K562 (cell line): ENCODE measurements around the gene SEC63. TPM values are rescaled to one million over a fixed set of nuclear protein-coding genes. Genes with fewer than 3 reads are reported as not detected.
A peak's percentile ranks its signal among the peaks of the same experiment; 100 is the strongest.

Experiments used
- ARID1B ChIP-seq: fragments of 450-650 bp; IDR thresholded peaks from 2 replicates; pipeline ENCODE4 v1.6.1; 2016; ENCODE audit warnings: antibody characterized with exemption, mild to moderate bottlenecking, inconsistent platforms
- CBX3 ChIP-seq, 2 experiments: IDR thresholded peaks; 1 replicate in 1 of 2; 2 replicates in 1 of 2; pipeline ENCODE4 v1.6.1; 2012; ENCODE audit warnings: inconsistent platforms in 2 of 2, low read length in 2 of 2, borderline replicate concordance in 1 of 2, control low read depth in 1 of 2
- CLOCK ChIP-seq: fragments of 250-450 bp; sonication (Bioruptor Pico); IDR thresholded peaks from 2 replicates; pipeline ENCODE4 v1.4.0; 2020; ENCODE audit warnings: mild to moderate bottlenecking, moderate library complexity, borderline replicate concordance
- EP300 ChIP-seq: IDR thresholded peaks from 2 replicates; pipeline ENCODE4 v1.6.1; 2012; ENCODE audit warnings: low read length, improper control_type of control experiment
- GABPB1 ChIP-seq: sonication (generic); formaldehyde crosslinking; IDR thresholded peaks from 2 replicates; pipeline ENCODE4 v1.8.0; 2022; ENCODE audit warnings: mild to moderate bottlenecking, missing genetic modification reagents
- HNRNPK ChIP-seq: fragments of 200-400 bp; formaldehyde crosslinking; IDR thresholded peaks from one replicate; pipeline ENCODE4 v1.6.1; 2018; ENCODE audit warnings: mild to moderate bottlenecking, low read depth, low read length; ENCODE audit not compliant: poor library complexity, severe bottlenecking
- HNRNPUL1 ChIP-seq: fragments of 200-400 bp; formaldehyde crosslinking; IDR thresholded peaks from 2 replicates; pipeline ENCODE4 v1.6.1; 2017; ENCODE audit warnings: low read length
- IFI16 ChIP-seq: fragments of 250-450 bp; sonication (Bioruptor Pico); IDR thresholded peaks from 2 replicates; pipeline ENCODE4 v2.1.2; 2022; ENCODE audit warnings: mild to moderate bottlenecking, inconsistent platforms
- MAX ChIP-seq: sonication (generic); formaldehyde crosslinking; IDR thresholded peaks from 2 replicates; pipeline ENCODE4 v1.9.0; 2022; ENCODE audit warnings: mild to moderate bottlenecking, missing genetic modification reagents
- MCM5 ChIP-seq: fragments of 450-650 bp; IDR thresholded peaks from 2 replicates; pipeline ENCODE4 v1.6.1; 2016; ENCODE audit warnings: low read depth
- MTA3 ChIP-seq: fragments of 450-650 bp; formaldehyde crosslinking; IDR thresholded peaks from 2 replicates; pipeline ENCODE4 v1.6.1; 2017; ENCODE audit warnings: mild to moderate bottlenecking, borderline replicate concordance
- NFYB ChIP-seq: IDR thresholded peaks from 2 replicates; pipeline ENCODE4 v1.6.1; 2011; ENCODE audit warnings: mild to moderate bottlenecking, moderate library complexity; ENCODE audit not compliant: insufficient read length; ENCODE audit errors: extremely low read depth
- POLR2AphosphoS5 ChIP-seq: IDR thresholded peaks from 2 replicates; pipeline ENCODE4 v1.6.1; 2011; ENCODE audit warnings: mild to moderate bottlenecking, low read depth, low read length, moderate library complexity; ENCODE audit not compliant: control insufficient read depth, insufficient read depth
- RCOR1 ChIP-seq, 2 experiments: IDR thresholded peaks; 2 replicates each; pipeline ENCODE4 v1.6.1; 2012; ENCODE audit warnings: low read depth in 2 of 2, low read length in 2 of 2, borderline replicate concordance in 1 of 2, improper control_type of control experiment in 1 of 2
- SMARCE1 ChIP-seq: fragments of 450-650 bp; IDR thresholded peaks from 2 replicates; pipeline ENCODE4 v1.7.1; 2016; ENCODE audit warnings: mild to moderate bottlenecking
- ZKSCAN1 ChIP-seq: fragments of 150-350 bp; IDR thresholded peaks from 2 replicates; pipeline ENCODE4 v1.6.1; 2016; ENCODE audit warnings: low read depth, low read length
- ZNF316 ChIP-seq: fragments of 450-650 bp; IDR thresholded peaks from 2 replicates; pipeline ENCODE4 v1.6.1; 2016
- polyA plus RNA-seq, 8 experiments: library from polyadenylated mRNA; depleted of rRNA in 4 of 8; stranded (reverse) in 5 of 8; unstranded in 3 of 8; fragments of >200 nt; fragmentation: Nextera tagmentation in 2 of 8; fragmentation: Illumina TruSeq in 1 of 8; extraction: Ambion mirVana in 2 of 8; extraction: Trizol in 1 of 8; gene quantifications; 2 replicates each; pipeline versions ENCODE4 v1.2.1 to v1.2.3, GENCODE V29; 2011 to 2014; ENCODE audit warnings: inconsistent platforms in 1 of 8, missing spikeins in 1 of 8
- total RNA-seq, 7 experiments: library from RNA; depleted of rRNA in 6 of 7; stranded (reverse); fragments of >200 nt in 6 of 7; fragmentation: Illumina TruSeq in 2 of 7; extraction: Trizol in 2 of 7; gene quantifications; 2 replicates each; pipeline versions ENCODE4 v1.2.1 to v1.2.3, GENCODE V29; 2011 to 2021; ENCODE audit warnings: low replicate concordance in 1 of 7
- TF ChIP-seq, protein P1 (sequence below): sonication (generic); formaldehyde crosslinking; IDR thresholded peaks from 2 replicates; pipeline ENCODE4 v1.8.1; 2022; ENCODE audit warnings: missing genetic modification reagents
- TF ChIP-seq, protein P2 (sequence below): IDR thresholded peaks from 2 replicates; pipeline ENCODE4 v1.6.1; 2012; ENCODE audit warnings: low read depth, low read length, improper control_type of control experiment, borderline replicate concordance
- TF ChIP-seq, protein P3 (sequence below), 3 experiments: fragments of 200-800 bp in 1 of 3; fragments of 250-450 bp in 1 of 3; fragments of 450-650 bp in 1 of 3; sonication (Bioruptor Pico) in 1 of 3; sonication (Bioruptor generic) in 1 of 3; formaldehyde crosslinking in 1 of 3; IDR thresholded peaks; 2 replicates each; pipeline versions ENCODE4 v1.6.1 to v1.8.0; 2016 to 2022; ENCODE audit warnings: mild to moderate bottlenecking in 2 of 3, missing genetic modification characterization in 2 of 3, missing compliant biosample characterization in 1 of 3, moderate library complexity in 1 of 3

The SEC63 gene
- total and polyA plus RNA-seq, 9 of the 15 experiments (the other 6 are each of a cell fraction or from before 2014, with no cell fraction given), result 13.8 to 74.6 (median 28.4) TPM

DNA sequence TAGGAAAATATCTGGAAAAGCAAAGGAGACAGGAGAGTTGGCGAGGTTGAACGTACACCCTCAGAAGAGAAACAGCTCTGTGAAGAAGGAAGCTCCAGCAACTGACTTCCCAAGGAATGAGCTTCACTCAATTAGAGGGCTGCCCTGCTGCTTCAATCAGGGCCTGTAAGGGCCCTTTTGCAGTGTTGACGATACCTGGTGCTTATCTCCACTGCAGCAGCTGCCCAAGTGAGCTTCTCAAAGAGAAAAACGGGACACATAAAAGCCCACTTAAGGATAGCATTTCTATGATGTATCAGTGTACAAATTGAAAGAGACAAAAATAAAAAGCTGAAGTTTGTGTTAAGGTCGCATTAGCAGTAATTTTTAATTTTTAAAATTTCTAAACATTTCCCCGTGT is 16.4 kb downstream of the SEC63 start (continued):
- peak; percentile 57 for TF ChIP-seq POLR2AphosphoS5
- no peak for TF ChIP-seq MCM5
- no peak for TF ChIP-seq CLOCK (CRISPR knock-in tag)
- TF ChIP-seq NFYB, result no peak
- TF ChIP-seq MAX (CRISPR knock-in tag), result no peak
- no peak for TF ChIP-seq HNRNPUL1
- no peak for TF ChIP-seq ZNF316
- no peak for TF ChIP-seq IFI16 (CRISPR knock-in tag)
- no peak for TF ChIP-seq ZKSCAN1
- TF ChIP-seq ARID1B, result peak; percentile 78
- TF ChIP-seq GABPB1, result no peak
- no peak for TF ChIP-seq SMARCE1
- peak in 1 of 2 experiments; percentile 62; a peak in 2 of 4 replicates for TF ChIP-seq RCOR1 (IDR thresholded peaks at IDR 0.05; ENCODE audit: borderline replicate concordance in 1 of 2, low read depth in 2 of 2, low read length in 2 of 2)
- peak in 1 of 2 experiments; percentile 32; a peak in 1 of 3 replicates for TF ChIP-seq CBX3 (IDR thresholded peaks at IDR 0.05; ENCODE audit: borderline replicate concordance in 1 of 2, low read length in 2 of 2)
- TF ChIP-seq, protein P1, sequence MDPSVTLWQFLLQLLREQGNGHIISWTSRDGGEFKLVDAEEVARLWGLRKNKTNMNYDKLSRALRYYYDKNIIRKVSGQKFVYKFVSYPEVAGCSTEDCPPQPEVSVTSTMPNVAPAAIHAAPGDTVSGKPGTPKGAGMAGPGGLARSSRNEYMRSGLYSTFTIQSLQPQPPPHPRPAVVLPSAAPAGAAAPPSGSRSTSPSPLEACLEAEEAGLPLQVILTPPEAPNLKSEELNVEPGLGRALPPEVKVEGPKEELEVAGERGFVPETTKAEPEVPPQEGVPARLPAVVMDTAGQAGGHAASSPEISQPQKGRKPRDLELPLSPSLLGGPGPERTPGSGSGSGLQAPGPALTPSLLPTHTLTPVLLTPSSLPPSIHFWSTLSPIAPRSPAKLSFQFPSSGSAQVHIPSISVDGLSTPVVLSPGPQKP (CRISPR knock-in tag), result no peak
- TF ChIP-seq, protein P2, sequence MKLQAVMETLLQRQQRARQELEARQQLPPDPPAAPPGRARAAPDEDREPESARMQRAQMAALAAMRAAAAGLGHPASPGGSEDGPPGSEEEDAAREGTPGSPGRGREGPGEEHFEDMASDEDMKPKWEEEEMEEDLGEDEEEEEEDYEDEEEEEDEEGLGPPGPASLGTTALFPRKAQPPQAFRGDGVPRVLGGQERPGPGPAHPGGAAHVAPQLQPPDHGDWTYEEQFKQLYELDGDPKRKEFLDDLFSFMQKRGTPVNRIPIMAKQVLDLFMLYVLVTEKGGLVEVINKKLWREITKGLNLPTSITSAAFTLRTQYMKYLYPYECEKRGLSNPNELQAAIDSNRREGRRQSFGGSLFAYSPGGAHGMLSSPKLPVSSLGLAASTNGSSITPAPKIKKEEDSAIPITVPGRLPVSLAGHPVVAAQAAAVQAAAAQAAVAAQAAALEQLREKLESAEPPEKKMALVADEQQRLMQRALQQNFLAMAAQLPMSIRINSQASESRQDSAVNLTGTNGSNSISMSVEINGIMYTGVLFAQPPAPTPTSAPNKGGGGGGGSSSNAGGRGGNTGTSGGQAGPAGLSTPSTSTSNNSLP, result no peak
- TF ChIP-seq, protein P3, sequence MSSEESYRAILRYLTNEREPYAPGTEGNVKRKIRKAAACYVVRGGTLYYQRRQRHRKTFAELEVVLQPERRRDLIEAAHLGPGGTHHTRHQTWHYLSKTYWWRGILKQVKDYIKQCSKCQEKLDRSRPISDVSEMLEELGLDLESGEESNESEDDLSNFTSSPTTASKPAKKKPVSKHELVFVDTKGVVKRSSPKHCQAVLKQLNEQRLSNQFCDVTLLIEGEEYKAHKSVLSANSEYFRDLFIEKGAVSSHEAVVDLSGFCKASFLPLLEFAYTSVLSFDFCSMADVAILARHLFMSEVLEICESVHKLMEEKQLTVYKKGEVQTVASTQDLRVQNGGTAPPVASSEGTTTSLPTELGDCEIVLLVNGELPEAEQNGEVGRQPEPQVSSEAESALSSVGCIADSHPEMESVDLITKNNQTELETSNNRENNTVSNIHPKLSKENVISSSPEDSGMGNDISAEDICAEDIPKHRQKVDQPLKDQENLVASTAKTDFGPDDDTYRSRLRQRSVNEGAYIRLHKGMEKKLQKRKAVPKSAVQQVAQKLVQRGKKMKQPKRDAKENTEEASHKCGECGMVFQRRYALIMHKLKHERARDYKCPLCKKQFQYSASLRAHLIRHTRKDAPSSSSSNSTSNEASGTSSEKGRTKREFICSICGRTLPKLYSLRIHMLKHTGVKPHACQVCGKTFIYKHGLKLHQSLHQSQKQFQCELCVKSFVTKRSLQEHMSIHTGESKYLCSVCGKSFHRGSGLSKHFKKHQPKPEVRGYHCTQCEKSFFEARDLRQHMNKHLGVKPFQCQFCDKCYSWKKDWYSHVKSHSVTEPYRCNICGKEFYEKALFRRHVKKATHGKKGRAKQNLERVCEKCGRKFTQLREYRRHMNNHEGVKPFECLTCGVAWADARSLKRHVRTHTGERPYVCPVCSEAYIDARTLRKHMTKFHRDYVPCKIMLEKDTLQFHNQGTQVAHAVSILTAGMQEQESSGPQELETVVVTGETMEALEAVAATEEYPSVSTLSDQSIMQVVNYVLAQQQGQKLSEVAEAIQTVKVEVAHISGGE (CRISPR knock-in tag; IDR thresholded peaks at IDR 0.05), result no peak
- TF ChIP-seq EP300, result peak; percentile 32; the same call in 1 of the 2 replicates
- TF ChIP-seq MTA3, result no peak
- no peak for TF ChIP-seq HNRNPK
